GM10266 (cell line): Measurements from ENCODE around the gene TMEM87B.

Experiments used
- DNase-seq: peaks from one replicate; pipeline ENCODE4 v3.0.0; 2012; ENCODE audit errors: extremely low spot score
- TF ChIP-seq, protein P1 (sequence below): IDR thresholded peaks from 2 replicates; pipeline ENCODE4 v1.5.1; 2012; ENCODE audit warnings: mild to moderate bottlenecking, low read depth; ENCODE audit not compliant: control insufficient read depth, insufficient read depth; ENCODE audit errors: missing control alignments

The TMEM87B gene

DNA sequence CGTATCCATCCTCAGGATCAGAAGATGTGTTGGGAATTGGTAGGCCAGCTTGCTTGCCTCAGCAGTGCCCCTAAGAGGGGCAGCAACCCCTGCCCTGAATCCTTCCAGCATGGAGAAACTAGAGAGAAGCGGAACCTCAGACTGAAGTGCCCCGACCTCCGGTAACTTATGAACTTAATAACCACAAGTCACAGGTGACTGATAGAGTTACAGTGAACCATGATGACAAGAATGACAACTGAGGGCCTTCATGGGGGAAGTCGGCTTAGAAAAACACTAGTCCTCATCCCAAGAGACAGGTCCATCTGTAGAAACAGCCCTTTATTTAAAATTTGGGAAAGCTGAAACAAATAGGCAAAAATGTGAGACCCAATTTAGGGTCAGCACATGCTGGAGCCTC lies 42.5 kb upstream of the TMEM87B start:
- TF ChIP-seq, protein P1, sequence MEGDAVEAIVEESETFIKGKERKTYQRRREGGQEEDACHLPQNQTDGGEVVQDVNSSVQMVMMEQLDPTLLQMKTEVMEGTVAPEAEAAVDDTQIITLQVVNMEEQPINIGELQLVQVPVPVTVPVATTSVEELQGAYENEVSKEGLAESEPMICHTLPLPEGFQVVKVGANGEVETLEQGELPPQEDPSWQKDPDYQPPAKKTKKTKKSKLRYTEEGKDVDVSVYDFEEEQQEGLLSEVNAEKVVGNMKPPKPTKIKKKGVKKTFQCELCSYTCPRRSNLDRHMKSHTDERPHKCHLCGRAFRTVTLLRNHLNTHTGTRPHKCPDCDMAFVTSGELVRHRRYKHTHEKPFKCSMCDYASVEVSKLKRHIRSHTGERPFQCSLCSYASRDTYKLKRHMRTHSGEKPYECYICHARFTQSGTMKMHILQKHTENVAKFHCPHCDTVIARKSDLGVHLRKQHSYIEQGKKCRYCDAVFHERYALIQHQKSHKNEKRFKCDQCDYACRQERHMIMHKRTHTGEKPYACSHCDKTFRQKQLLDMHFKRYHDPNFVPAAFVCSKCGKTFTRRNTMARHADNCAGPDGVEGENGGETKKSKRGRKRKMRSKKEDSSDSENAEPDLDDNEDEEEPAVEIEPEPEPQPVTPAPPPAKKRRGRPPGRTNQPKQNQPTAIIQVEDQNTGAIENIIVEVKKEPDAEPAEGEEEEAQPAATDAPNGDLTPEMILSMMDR: no peak
- no peak for DNase-seq

DNA sequence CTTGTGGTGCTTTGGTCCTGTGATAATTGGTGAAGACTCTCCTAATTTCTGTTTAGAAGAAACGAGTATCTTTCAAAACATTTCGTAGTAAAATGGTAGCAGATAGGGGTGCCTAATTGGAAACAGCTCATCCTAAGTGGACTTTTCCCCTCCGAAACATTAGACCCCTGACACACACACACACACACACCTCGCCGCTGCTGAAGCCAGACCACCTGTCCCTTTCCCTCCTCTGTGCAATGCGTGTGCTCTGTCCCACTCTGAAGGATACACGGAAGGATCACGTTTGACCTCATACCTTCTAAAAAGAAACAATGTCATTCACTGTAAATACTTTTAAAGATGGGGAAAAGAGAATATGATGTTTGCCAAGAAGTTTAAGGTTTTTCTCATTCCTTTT lies 36.2 kb upstream of the TMEM87B start:
- TF ChIP-seq, protein P1: no peak
- DNase-seq: no peak

DNA sequence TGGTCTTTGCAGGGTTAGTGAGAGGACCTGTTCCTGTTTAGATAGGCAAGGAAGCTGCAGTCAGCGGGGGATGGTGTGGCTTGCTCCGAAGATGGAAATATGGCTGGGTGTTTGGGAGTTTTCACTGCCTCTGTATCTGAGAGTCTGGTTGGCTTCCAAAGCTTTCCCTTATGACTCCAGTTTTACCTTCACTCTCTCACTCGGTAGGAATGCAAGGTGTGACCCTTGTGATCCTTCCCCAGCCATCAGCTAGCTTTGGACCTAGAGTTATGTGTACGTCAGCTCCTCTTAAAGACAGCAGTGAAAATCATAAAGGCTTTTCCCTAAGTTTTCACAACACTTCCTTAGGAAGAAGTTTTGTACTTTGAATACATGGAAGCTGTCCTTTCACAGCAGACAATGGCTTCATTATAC lies 35.5 kb upstream of the TMEM87B start:
- TF ChIP-seq, protein P1: no peak
- no peak for DNase-seq

DNA sequence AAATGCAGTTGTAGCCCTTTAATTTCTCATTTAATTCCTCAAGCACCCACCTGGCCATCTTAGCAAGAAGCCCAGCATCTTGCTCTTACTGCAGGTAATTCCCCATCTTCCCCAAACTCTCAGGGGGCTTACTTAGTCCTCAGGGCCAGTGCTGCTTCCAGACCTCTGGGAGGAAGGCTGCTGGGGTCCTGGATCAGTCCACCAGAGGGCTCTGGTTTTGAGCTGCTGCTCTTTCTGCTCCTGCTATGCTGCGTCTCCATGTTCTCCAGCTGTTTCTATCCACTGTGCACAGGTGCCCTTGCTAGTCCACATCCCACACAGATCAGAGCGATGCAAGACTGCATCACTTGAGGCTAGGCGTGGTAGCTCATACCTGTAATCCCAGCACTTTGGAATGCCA lies 34.5 kb upstream of the TMEM87B start:
- TF ChIP-seq, protein P1: no peak
- DNase-seq: no peak

DNA sequence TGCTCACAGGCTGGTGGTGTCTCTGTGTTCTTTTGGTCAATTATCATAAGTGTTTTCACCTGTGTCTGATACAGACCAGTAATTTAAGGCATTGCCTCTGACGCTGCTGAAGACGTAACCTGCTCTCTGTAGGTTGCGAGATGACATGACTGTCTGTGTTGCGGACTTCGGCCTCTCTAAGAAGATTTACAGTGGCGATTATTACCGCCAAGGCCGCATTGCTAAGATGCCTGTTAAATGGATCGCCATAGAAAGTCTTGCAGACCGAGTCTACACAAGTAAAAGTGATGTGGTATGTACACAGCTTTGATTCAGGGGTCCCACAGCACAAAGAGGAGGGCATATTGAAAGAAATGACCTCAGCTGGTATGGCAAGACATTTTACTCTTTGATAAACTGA lies 33.8 kb upstream of the TMEM87B start:
- no peak for DNase-seq
- TF ChIP-seq, protein P1: no peak

DNA sequence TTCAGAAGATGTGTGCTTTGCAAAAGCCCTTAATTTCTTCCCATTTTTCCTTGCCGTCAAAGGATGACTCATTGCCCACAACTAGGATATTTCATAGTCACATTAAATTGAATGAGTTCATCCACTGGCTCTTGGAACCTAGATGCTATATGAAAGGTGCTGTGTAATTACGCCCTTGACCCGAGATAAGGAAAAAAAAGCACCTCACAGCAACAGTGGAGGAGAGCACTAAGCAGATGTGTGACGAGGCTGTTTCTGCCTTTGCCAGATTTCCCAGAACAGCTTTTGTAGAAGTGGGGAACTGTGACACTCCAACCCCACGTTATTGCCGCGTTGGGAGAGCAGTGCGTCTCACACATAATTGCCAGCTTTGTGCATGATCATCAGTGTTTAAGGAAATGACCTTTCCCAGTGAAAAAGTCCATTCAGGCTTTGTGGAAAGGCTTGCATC lies 33.3 kb upstream of the TMEM87B start:
- TF ChIP-seq, protein P1: no peak
- DNase-seq: no peak

DNA sequence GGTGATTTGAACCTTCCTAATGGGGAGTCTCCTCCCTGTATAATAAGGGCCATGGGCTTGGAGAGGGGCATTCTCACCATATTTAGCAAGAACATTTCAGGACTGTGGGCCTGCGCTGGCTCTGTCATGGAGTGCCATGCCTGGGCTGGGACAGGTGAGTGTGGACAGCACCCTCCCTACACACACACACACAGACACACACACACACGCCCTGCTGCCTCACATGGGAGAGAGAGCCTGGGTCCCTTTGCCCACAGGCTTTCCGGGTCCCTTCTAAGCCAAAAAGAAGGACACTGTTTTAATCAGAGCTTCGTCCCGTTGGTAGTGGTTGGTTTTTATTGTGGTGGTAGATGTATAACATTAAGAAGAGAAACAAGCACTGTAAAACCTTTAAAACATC lies 31.4 kb upstream of the TMEM87B start:
- DNase-seq: no peak
- TF ChIP-seq, protein P1: no peak
